GM10266 (cell line): ENCODE data around the gene ARHGAP15.

Source experiments
- DNase-seq: peaks from one replicate; pipeline ENCODE4 v3.0.0; 2012; ENCODE audit errors: extremely low spot score
- CTCF ChIP-seq: IDR thresholded peaks from 2 replicates; pipeline ENCODE4 v1.5.1; 2012; ENCODE audit warnings: mild to moderate bottlenecking, low read depth; ENCODE audit not compliant: control insufficient read depth, insufficient read depth; ENCODE audit errors: missing control alignments

Gene ARHGAP15

GRCh38 chr2:143623909-143624260 lies 494.7 kb downstream of the ARHGAP15 start:
- no peak for TF ChIP-seq CTCF
- no peak for DNase-seq

- no peak for DNase-seq
- no peak for TF ChIP-seq CTCF
These were observed 500.1 kb downstream of the ARHGAP15 start for GRCh38 chr2:143629340-143629739.

GRCh38 chr2:143632751-143633374 lies 503.6 kb downstream of the ARHGAP15 start:
- no peak for DNase-seq
- no peak for TF ChIP-seq CTCF

- DNase-seq: no peak
- no peak for TF ChIP-seq CTCF
These were observed 504.2 kb downstream of the ARHGAP15 start for GRCh38 chr2:143633419-143633818.

GRCh38 chr2:143635302-143635701 lies 506.1 kb downstream of the ARHGAP15 start:
- no peak for DNase-seq
- TF ChIP-seq CTCF: no peak

GRCh38 chr2:143635936-143636335 lies 506.7 kb downstream of the ARHGAP15 start:
- no peak for TF ChIP-seq CTCF
- no peak for DNase-seq

GRCh38 chr2:143640826-143641225 lies 511.6 kb downstream of the ARHGAP15 start:
- DNase-seq: no peak
- TF ChIP-seq CTCF: no peak
